GM20431 (cell line): Measurements from ENCODE around the gene ARFGAP1.
"Not testable (repeated sequence)": the region's sequence is repeated elsewhere in the genome, so short reads cannot be mapped to it uniquely, and the experiment has no call there.

Source experiments
- in situ Hi-C: fragments of 300-500 bp; cut with MseI, MboI; formaldehyde crosslinking; loops from one replicate; pipeline ENCODE4 v1.15.0; 2020; ENCODE audit warnings: low sequenced_read_pairs; ENCODE audit not compliant: unreplicated experiment

The ARFGAP1 gene

GRCh38 chr20:63328718-63329275 is 56.2 kb downstream of the ARFGAP1 start:
- in situ Hi-C loops = no loop called here

- in situ Hi-C loops = no loop called here
Measured at GRCh38 chr20:63329331-63330083, 56.9 kb downstream of the ARFGAP1 start.

GRCh38 chr20:63330084-63330760 is 57.6 kb downstream of the ARFGAP1 start:
- in situ Hi-C loops = no loop called here

- in situ Hi-C loops = no loop called here
Measured at GRCh38 chr20:63330940-63331339, 58.3 kb downstream of the ARFGAP1 start.

- in situ Hi-C loops = no loop called here
Measured at GRCh38 chr20:63331741-63332400, 59.3 kb downstream of the ARFGAP1 start.

- in situ Hi-C loops = no loop called here
Measured at GRCh38 chr20:63332488-63333240, 60.1 kb downstream of the ARFGAP1 start.

GRCh38 chr20:63333241-63333836 is 60.7 kb downstream of the ARFGAP1 start:
- in situ Hi-C loops = no loop called here

- in situ Hi-C loops = no loop called here
Measured at GRCh38 chr20:63334356-63334755, 61.7 kb downstream of the ARFGAP1 start.

GRCh38 chr20:63335060-63335459 is 62.4 kb downstream of the ARFGAP1 start:
- in situ Hi-C loops = not testable (repeated sequence)

GRCh38 chr20:63335711-63336110 is 63.1 kb downstream of the ARFGAP1 start:
- in situ Hi-C loops = no loop called here

- in situ Hi-C loops = no loop called here
Measured at GRCh38 chr20:63336232-63336752, 63.7 kb downstream of the ARFGAP1 start.

GRCh38 chr20:63337786-63338420 is 65.3 kb downstream of the ARFGAP1 start:
- in situ Hi-C loops = no loop called here
